Stimulated activated CD4-positive, alpha-beta T cell treated with anti-CD3 and anti-CD28 coated beads, Interleukin-2, amount 100 ng/mL, for 48 hours (primary cell): ENCODE measurements around the gene PRRT1B.
"Not testable (repeated sequence)": the region's sequence is repeated elsewhere in the genome, so short reads cannot be mapped to it uniquely, and the experiment has no call there.

Experiments
- DNase-seq, 2 donors: peaks; one replicate each; pipeline ENCODE4 v3.0.0-alpha.2; 2020

PRRT1B gene

DNA sequence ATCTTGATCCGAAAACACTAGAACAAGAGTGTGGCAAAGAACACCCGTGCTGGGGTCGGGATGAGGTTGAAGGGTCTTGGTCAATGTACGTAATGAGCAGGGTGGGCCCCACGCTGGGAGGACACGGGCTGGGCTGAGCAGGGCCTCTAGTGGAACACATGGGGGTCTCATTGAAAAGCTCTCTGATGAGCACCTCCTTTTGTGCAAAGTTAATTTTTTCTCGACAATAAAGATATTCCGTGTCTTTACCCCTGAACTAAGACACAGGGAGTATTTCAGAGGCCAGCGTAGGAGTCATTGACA, 22.3 kb upstream of the PRRT1B start:
- no peak for DNase-seq

- no peak for DNase-seq
Measured at GRCh38 chr9:131523451-131524435, 21.6 kb upstream of the PRRT1B start.

GRCh38 chr9:131524665-131525315, 20.5 kb upstream of the PRRT1B start:
- DNase-seq = no peak

DNA sequence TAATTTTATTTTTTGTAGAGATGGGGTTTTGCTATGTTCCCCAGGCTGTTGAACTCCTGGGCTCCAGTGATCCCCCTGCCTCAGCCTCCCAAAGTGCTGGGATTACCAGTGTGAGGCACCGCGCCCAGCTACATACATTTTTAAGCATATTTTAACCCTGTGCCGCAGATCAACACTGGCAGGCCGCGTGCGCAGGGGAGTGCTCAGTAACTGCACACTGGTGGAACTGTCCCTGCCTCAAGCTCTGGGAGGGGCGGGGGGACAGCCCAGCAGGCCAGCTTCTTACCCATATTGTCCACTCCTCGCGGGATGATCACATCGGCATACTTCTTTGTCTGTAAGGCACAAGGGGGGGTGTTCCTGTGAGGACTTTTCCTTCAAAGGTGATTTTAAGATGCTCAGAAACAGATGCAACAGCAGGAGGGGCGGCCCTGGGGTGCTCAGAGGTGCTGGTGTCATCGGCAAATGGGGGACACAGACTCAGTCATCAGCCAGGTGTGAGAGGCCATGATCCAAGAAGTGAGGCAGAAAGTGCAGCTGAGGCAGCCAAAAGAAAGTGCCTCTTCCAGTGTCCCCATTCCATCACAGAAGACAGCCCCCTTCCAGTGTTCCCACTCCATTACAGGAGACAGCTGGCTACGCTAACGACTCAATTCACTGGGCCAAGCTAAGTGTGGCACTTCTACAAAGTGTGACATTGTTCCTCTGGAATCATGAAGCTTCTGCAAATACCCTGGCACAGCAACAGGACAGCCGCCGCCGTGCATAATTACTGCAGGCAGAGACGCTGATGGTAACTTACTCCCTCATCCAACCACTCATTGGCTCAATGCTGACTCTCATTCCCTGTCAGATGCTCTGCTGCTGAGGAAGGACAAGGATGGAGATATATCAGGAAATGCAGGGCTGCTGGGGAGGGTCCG, 19.4 kb upstream of the PRRT1B start:
- no peak for DNase-seq

GRCh38 chr9:131528186-131528585, 17.1 kb upstream of the PRRT1B start:
- DNase-seq = no peak

DNA sequence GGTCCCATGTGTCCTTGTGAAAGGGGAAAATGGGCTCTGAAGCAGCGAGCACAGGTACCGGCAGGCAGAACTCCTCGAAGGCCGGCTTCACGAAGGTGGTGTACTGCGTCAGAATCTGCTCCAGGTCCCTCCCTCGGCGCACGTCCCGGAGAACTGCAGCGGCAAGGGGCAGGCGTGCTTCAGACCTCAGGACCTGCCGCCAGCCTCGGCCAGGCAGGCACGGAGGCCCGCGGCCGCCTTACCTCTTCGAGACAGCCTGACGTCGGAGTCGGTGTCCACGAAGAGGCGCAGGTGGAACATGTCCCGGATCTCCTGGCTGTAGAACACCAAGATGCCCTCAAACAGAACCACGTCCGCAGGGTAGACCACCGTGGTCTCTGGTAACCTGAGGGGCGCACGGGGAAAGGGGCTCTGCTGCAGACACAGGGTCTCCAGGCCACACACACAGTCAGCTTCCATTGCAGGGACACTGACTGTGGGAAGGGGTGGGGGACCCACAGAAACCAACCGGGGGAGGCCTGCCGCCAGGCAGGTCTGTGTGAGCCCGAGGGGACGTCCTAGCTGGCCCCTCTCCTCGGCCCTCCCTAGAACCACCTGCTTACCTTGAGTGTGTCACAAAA, 16.3 kb upstream of the PRRT1B start:
- DNase-seq = no peak

- no peak for DNase-seq
Measured at GRCh38 chr9:131529597-131530545, 15.5 kb upstream of the PRRT1B start.

- no peak for DNase-seq
Measured at GRCh38 chr9:131530546-131530919, 14.8 kb upstream of the PRRT1B start.

GRCh38 chr9:131530920-131531832, 14.1 kb upstream of the PRRT1B start, which contains the start of gene UCK1:
Gene UCK1 (minus strand): TSS chr9:131531263. CDS start chr9:131531174, 89 bp downstream.
- peak; percentile 66 to 69 for DNase-seq

DNA sequence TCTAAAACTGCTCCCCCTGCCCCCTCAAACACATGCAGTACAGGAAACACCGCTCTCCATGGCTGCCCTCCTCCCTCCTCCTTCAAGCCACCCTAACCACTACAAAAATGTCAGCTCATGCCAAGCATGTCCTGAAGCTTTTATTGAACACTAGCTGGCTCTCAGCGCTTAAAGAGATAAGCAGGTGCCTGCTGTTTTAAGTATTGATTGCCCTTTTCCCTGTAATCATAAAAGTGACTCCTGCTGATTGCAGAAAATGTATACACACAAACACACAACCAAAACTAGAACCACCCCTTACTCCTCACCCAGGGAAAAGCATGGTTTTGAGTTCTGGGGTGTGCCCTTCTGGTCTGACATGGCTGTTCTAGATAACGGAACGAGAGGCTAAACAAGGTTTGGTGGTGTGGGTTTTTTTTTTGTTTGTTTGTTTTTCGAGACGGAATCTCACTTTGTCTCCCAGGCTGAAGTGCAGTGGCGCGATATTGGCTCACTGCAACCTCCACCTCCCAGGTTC, 10.5 kb upstream of the PRRT1B start:
- DNase-seq = no peak

DNA sequence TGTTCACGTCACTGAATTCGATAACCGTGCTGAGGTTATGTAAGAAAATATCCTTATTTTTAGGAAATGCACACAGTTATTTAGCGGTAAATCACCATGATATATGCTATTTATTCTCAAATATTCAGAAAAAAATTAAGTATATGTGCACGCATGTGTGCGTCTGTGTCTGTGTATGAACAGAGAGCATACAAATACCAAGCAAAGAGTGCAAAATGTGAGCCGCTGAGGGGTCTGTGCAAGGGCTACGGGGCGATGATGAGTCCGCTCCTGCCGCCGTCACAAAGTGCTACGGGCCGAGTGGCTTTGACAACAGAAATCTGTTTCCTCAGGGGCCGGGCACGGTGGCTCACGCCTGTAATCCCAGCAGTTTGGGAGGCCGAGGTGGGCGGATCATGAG, 7.4 kb upstream of the PRRT1B start:
- no peak for DNase-seq

GRCh38 chr9:131539223-131539923, 6.0 kb upstream of the PRRT1B start:
- no peak for DNase-seq

GRCh38 chr9:131543141-131543540, 2.2 kb upstream of the PRRT1B start:
- no peak for DNase-seq

DNA sequence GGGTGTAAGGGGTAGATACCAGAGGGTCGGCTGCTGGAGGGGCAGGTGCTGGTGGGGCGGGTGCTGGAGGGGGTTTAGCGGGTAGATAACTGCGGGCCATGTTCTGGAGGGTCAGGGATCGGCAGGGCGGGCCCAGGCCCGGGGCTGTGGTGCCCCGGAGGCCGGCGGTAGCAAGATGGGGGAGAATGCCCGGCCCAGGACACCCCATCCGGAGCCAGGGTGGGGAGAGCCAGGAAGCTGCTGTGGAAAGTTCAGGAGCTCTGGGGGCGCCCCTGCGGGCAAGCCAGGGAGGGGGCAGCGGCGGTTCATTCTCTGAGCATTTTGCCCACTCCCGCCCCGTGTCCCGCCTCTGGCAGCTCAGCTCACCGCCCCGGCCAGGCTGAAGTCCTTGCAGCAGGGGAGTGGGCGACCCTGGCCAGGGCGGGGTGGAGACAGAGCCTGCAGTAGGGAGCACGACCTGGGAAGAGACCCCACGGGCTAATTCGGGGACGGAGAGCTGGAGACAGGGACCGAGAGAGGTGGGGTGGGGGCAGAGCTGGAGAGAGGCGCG, 538 bp downstream of the PRRT1B start:
- DNase-seq = no peak

DNA sequence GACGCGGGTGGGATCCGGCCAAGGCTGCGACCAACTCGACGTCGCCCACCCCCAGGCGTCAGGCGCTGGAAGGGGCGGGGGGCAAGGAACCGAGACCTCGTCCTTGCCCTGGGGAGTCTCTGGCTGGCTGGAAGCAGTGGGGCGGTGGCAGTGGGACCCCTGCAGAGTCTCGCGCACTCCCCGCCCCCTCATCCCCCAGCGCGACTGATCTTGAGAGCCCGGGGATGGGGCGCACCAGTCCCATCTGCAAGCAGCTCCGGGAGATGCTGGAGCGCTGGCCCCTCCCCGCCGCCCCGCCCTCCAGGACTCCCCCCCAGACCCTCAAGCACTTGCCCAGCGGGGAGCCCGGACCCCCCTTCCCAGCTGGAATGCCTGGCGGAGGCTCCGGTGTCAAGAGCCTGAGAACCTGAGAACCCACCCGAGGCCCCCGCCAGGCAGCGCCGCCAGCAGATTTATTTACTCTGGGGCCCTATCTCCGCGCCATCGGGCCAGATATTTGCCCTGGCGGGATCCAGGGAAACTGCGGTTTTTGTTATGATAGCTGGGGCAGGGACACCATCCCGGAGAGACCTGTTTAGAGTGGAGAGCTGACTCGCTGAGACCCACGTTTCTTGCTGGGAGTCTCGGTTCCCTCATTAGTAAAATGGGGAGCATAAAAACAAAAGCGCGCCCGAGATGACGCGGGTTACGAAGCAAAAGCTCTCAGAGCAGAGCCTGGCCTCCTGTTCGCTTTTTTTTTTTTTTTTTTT, 1.2 kb downstream of the PRRT1B start:
- no peak for DNase-seq

DNA sequence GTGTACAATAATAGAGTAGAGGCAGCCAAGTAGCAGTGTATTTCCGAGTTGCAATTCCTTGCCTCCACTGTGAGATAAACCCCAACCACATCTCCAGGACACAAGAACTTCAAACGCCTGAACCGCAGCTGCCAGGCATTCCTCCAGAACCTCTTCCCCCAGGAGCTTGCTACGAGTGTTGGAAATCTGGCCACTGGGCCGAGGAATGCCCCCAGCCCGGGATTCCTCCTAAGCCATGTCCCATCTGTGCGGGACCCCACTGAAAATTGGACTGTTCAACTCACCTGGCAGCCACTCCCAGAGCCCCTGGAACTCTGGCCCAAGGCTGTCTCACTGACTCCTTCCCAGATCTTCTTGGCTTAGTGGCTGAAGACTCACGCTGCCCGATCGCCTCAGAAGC, 3.9 kb downstream of the PRRT1B start:
- DNase-seq = not testable (repeated sequence)

GRCh38 chr9:131550465-131550864, 5.1 kb downstream of the PRRT1B start:
- not testable (repeated sequence) for DNase-seq

GRCh38 chr9:131552030-131552429, 6.7 kb downstream of the PRRT1B start:
- DNase-seq = no peak
